Smooth muscle cell (in vitro differentiated cells): ENCODE measurements around the gene CMTM8. TPM values are rescaled to one million over a fixed set of nuclear protein-coding genes. Genes with fewer than 3 reads are reported as not detected.

Experiments used
- DNase-seq: peaks from one replicate; lab custom pipeline; 2025; ENCODE audit not compliant: unreplicated experiment; lab: John Stamatoyannopoulos, UW
- H2AFZ ChIP-seq: fragments of 200-600 bp; sonication (generic); 2 replicates; pipeline ENCODE4 v1.6.0; 2016; ENCODE audit warnings: antibody characterized with exemption, low read depth, mild to moderate bottlenecking
- H3F3A ChIP-seq: fragments of 200-600 bp; sonication (generic); 2 replicates; pipeline ENCODE4 v1.6.0; 2017; ENCODE audit warnings: antibody characterized with exemption, low read depth
- H3K27ac ChIP-seq: fragments of 200-600 bp; sonication (generic); 2 replicates; pipeline ENCODE4 v1.5.1; 2016; ENCODE audit warnings: low read depth, mild to moderate bottlenecking
- H3K27me3 ChIP-seq: fragments of 200-600 bp; sonication (generic); 2 replicates; pipeline ENCODE4 v1.6.1; 2016; ENCODE audit warnings: low read depth, mild to moderate bottlenecking
- H3K36me3 ChIP-seq: fragments of 200-600 bp; sonication (generic); 2 replicates; pipeline ENCODE4 v1.5.1; 2016; ENCODE audit warnings: low read depth
- H3K4me1 ChIP-seq: fragments of 200-600 bp; sonication (generic); 2 replicates; pipeline ENCODE4 v1.5.1; 2016; ENCODE audit warnings: low read depth
- H3K4me2 ChIP-seq: fragments of 200-600 bp; sonication (generic); 2 replicates; pipeline ENCODE4 v1.6.0; 2016; ENCODE audit warnings: mild to moderate bottlenecking
- H3K4me3 ChIP-seq: fragments of 200-600 bp; sonication (generic); 2 replicates; pipeline ENCODE4 v1.5.1; 2016; ENCODE audit warnings: mild to moderate bottlenecking
- H3K79me2 ChIP-seq: fragments of 200-600 bp; sonication (generic); 2 replicates; pipeline ENCODE4 v1.6.0; 2016; ENCODE audit warnings: low read depth, mild to moderate bottlenecking
- H3K9ac ChIP-seq: fragments of 200-600 bp; sonication (generic); 2 replicates; pipeline ENCODE4 v1.6.0; 2016; ENCODE audit warnings: low read depth
- H3K9me3 ChIP-seq: fragments of 200-600 bp; sonication (generic); replicated peaks from 2 replicates; pipeline ENCODE4 v1.5.1; 2016; ENCODE audit warnings: low read depth
- H4K20me1 ChIP-seq: fragments of 200-600 bp; sonication (generic); 2 replicates; pipeline ENCODE4 v1.6.0; 2016; ENCODE audit warnings: low read depth
- CTCF ChIP-seq: fragments of 200-600 bp; sonication (generic); IDR thresholded peaks from 2 replicates; pipeline ENCODE4 v1.5.1; 2017; ENCODE audit warnings: borderline replicate concordance, mild to moderate bottlenecking, antibody characterized with exemption; ENCODE audit not compliant: insufficient read depth, poor library complexity, severe bottlenecking
- WGBS: methylation state at CpG from one replicate; pipeline ENCODE4 v1.1.7; 2016; ENCODE audit warnings: low lambda C conversion rate; 5-methylcytosine and 5-hydroxymethylcytosine counted together
- polyA plus RNA-seq: library from polyadenylated mRNA; unstranded; fragments of >200 nt; fragmentation: Nextera tagmentation; extraction: Ambion mirVana; gene quantifications from 2 replicates; pipeline ENCODE4 v1.2.1, GENCODE V29; 2016
- total RNA-seq: library from RNA; depleted of rRNA; stranded (reverse); fragments of >200 nt; gene quantifications from 2 replicates; pipeline ENCODE4 v1.2.3, GENCODE V29; 2014

CMTM8 gene
- total and polyA plus RNA-seq, 2 experiments from 2014 or later: 1.9 TPM

GRCh38 chr3:32323604-32324003, 85.1 kb downstream of the CMTM8 start:
- no peak overlapping the region for H3K4me2 ChIP-seq
- no peak for TF ChIP-seq CTCF
- 79% methylated on average over 4 of the region's 4 CpGs for WGBS

GRCh38 chr3:32325201-32325600, 86.7 kb downstream of the CMTM8 start:
- no peak for DNase-seq
- Histone ChIP-seq H3K27ac (no peak overlapping the region), H4K20me1 (no peaks in the 10 kb centered on the region), H3K9me3 (no peaks in the 10 kb centered on the region), H2AFZ (no peak overlapping the region), H3K36me3 (no peaks in the 10 kb centered on the region), H3K79me2 (no peaks in the 10 kb centered on the region), H3K4me1 (peaks cover 28% of the 10 kb centered on the region), H3K9ac (no peak overlapping the region), H3K4me3 (no peak overlapping the region), H3K27me3 (no peaks in the 10 kb centered on the region), H3F3A (no peaks in the 10 kb centered on the region), H3K4me2 (no peak overlapping the region)
- no peak for TF ChIP-seq CTCF
- WGBS: 72% methylated on average over 4 of the region's 4 CpGs

More at GRCh38 chr3:32323604-32324003, 85.1 kb downstream of the CMTM8 start:
- no peak for DNase-seq
- peaks cover 28% of the 10 kb centered on the region for H3K4me1 ChIP-seq
- H3K36me3 ChIP-seq: no peaks in the 10 kb centered on the region
- H3K27me3 ChIP-seq: no peaks in the 10 kb centered on the region
- H3K27ac ChIP-seq: no peak overlapping the region
- H3K79me2 ChIP-seq: no peaks in the 10 kb centered on the region
- no peak overlapping the region for H3K9ac ChIP-seq
- no peaks in the 10 kb centered on the region for H3K9me3 ChIP-seq
- H3K4me3 ChIP-seq: no peak overlapping the region
- H2AFZ ChIP-seq: no peak overlapping the region
- no peaks in the 10 kb centered on the region for H3F3A ChIP-seq
- no peaks in the 10 kb centered on the region for H4K20me1 ChIP-seq

- Histone ChIP-seq H3K27ac (no peak overlapping the region), H3K9ac (no peak overlapping the region), H2AFZ (no peak overlapping the region), H3K79me2 (no peaks in the 10 kb centered on the region), H4K20me1 (no peaks in the 10 kb centered on the region), H3K4me1 (peaks cover 21% of the 10 kb centered on the region), H3K36me3 (no peaks in the 10 kb centered on the region), H3F3A (no peaks in the 10 kb centered on the region), H3K4me2 (no peak overlapping the region), H3K9me3 (no peaks in the 10 kb centered on the region), H3K4me3 (no peak overlapping the region), H3K27me3 (no peaks in the 10 kb centered on the region)
- DNase-seq: no peak
- no peak for TF ChIP-seq CTCF
- 97% methylated on average over 3 of the region's 3 CpGs for WGBS
Measured at GRCh38 chr3:32325927-32326326, 87.4 kb downstream of the CMTM8 start.

- no peaks in the 10 kb centered on the region for H3K36me3 ChIP-seq
- H3K4me2 ChIP-seq: no peak overlapping the region
- no peaks in the 10 kb centered on the region for H3F3A ChIP-seq
- H4K20me1 ChIP-seq: no peaks in the 10 kb centered on the region
- no peaks in the 10 kb centered on the region for H3K79me2 ChIP-seq
- H3K27me3 ChIP-seq: no peaks in the 10 kb centered on the region
- no peak overlapping the region for H3K27ac ChIP-seq
- H3K4me1 ChIP-seq: peaks cover 20% of the 10 kb centered on the region
- H2AFZ ChIP-seq: no peak overlapping the region
- H3K4me3 ChIP-seq: no peak overlapping the region
- DNase-seq: no peak
- no peak for TF ChIP-seq CTCF
- no peaks in the 10 kb centered on the region for H3K9me3 ChIP-seq
- 83% methylated on average over 2 of the region's 2 CpGs for WGBS
- H3K9ac ChIP-seq: no peak overlapping the region
Measured at GRCh38 chr3:32326795-32327194, 88.3 kb downstream of the CMTM8 start.
